Stimulated activated CD8-positive, alpha-beta memory T cell treated with anti-CD3 and anti-CD28 coated beads, Interleukin-4, amount 100 ng/mL, for 24 hours (primary cell): ENCODE data around the gene MFRP.

Source experiments
- DNase-seq: peaks from one replicate; pipeline ENCODE4 v3.0.0-alpha.2; 2020; ENCODE audit warnings: low read depth

MFRP gene

GRCh38 chr11:119318240-119319135 lies 28.0 kb downstream of the MFRP start:
- no peak for DNase-seq

- no peak for DNase-seq
Measured at GRCh38 chr11:119317592-119318239, 28.8 kb downstream of the MFRP start.

- DNase-seq, result no peak
Measured at GRCh38 chr11:119316729-119317591, 29.5 kb downstream of the MFRP start, which contains the start of gene MCAM. MCAM (minus strand) TSS chr11:119317130; CDS start chr11:119317101, 29 bp downstream.

GRCh38 chr11:119316016-119316728 lies 30.3 kb downstream of the MFRP start:
- DNase-seq, result no peak

GRCh38 chr11:119315131-119316015 lies 31.1 kb downstream of the MFRP start:
- no peak for DNase-seq

GRCh38 chr11:119314726-119315125 lies 31.8 kb downstream of the MFRP start:
- no peak for DNase-seq

- no peak for DNase-seq
Measured at GRCh38 chr11:119310682-119311052, 35.8 kb downstream of the MFRP start.

- DNase-seq, result no peak
Measured at GRCh38 chr11:119309953-119310681, 36.4 kb downstream of the MFRP start.

- DNase-seq, result no peak
Measured at GRCh38 chr11:119309411-119309810, 37.1 kb downstream of the MFRP start.

GRCh38 chr11:119307974-119308373 lies 38.5 kb downstream of the MFRP start:
- DNase-seq, result no peak

GRCh38 chr11:119307219-119307618 lies 39.3 kb downstream of the MFRP start:
- no peak for DNase-seq

- DNase-seq, result no peak
Measured at GRCh38 chr11:119306373-119306890, 40.1 kb downstream of the MFRP start.

- DNase-seq, result no peak
Measured at GRCh38 chr11:119305556-119306372, 40.7 kb downstream of the MFRP start.

GRCh38 chr11:119303227-119303718 lies 43.2 kb downstream of the MFRP start:
- DNase-seq, result no peak

- DNase-seq, result no peak
Measured at GRCh38 chr11:119300198-119300964, 46.1 kb downstream of the MFRP start.

GRCh38 chr11:119299416-119299815 lies 47.1 kb downstream of the MFRP start:
- DNase-seq, result no peak

- DNase-seq, result no peak
Measured at GRCh38 chr11:119298726-119299125, 47.8 kb downstream of the MFRP start.

- no peak for DNase-seq
Measured at GRCh38 chr11:119297938-119298337, 48.6 kb downstream of the MFRP start.
